Neural cell (in vitro differentiated cells): ENCODE data around the gene NPIPB6. TPM values are rescaled to one million over a fixed set of nuclear protein-coding genes. Genes with fewer than 3 reads are reported as not detected.

Source experiments
- H2AFZ ChIP-seq: fragments of 200-600, 300-800 bp; sonication (generic), shearing (Covaris generic); 2 replicates; pipeline ENCODE4 v1.6.0; 2014; ENCODE audit warnings: low read depth, mild to moderate bottlenecking, antibody characterized with exemption, low read length, moderate library complexity
- H3F3A ChIP-seq: fragments of 200-600 bp; shearing (Covaris generic); 2 replicates; pipeline ENCODE4 v1.6.1; 2016; ENCODE audit warnings: mild to moderate bottlenecking, moderate library complexity, mixed read lengths, antibody characterized with exemption, low read length; ENCODE audit not compliant: insufficient read depth, poor library complexity, severe bottlenecking
- H3K27ac ChIP-seq: fragments of 200-600, 300-800 bp; sonication (generic), shearing (Covaris generic); 2 replicates; pipeline ENCODE4 v1.5.1; 2014; ENCODE audit warnings: mild to moderate bottlenecking, low read length, moderate library complexity
- H3K27me3 ChIP-seq: fragments of 300-800, 200-600 bp; sonication (generic), shearing (Covaris generic); 2 replicates; pipeline ENCODE4 v1.6.0; 2014; ENCODE audit warnings: mild to moderate bottlenecking, low read depth, low read length, moderate library complexity; ENCODE audit not compliant: insufficient read depth
- H3K36me3 ChIP-seq: fragments of 300-800, 200-600 bp; sonication (generic), shearing (Covaris generic); 2 replicates; pipeline ENCODE4 v1.5.1; 2014; ENCODE audit warnings: mild to moderate bottlenecking, antibody characterized with exemption, low read length, moderate library complexity; ENCODE audit not compliant: insufficient read depth
- H3K4me2 ChIP-seq: fragments of 300-800, 200-600 bp; sonication (generic), shearing (Covaris generic); 2 replicates; pipeline ENCODE4 v1.6.0; 2014; ENCODE audit warnings: mild to moderate bottlenecking, low read length
- H3K4me3 ChIP-seq: fragments of 300-800, 200-600 bp; sonication (generic), shearing (Covaris generic); 2 replicates; pipeline ENCODE4 v1.5.1; 2014; ENCODE audit warnings: mild to moderate bottlenecking, low read length, moderate library complexity
- H3K79me2 ChIP-seq: fragments of 200-600 bp; shearing (Covaris generic); replicated peaks from 2 replicates; pipeline ENCODE4 v1.6.0; 2014; ENCODE audit warnings: mild to moderate bottlenecking, low read length, moderate library complexity; ENCODE audit not compliant: insufficient read depth
- H3K9ac ChIP-seq: fragments of 300-800, 200-600 bp; sonication (generic), shearing (Covaris generic); 2 replicates; pipeline ENCODE4 v1.6.1; 2016; ENCODE audit warnings: mild to moderate bottlenecking, low read length, mixed read lengths
- H3K9me2 ChIP-seq: fragments of 200-600 bp; shearing (Covaris generic); 2 replicates; pipeline ENCODE4 v1.6.1; 2016; ENCODE audit warnings: mild to moderate bottlenecking, low read length, mixed read lengths; ENCODE audit not compliant: insufficient read depth
- H3K9me3 ChIP-seq: fragments of 200-600, 300-800 bp; sonication (generic), shearing (Covaris generic); 2 replicates; pipeline ENCODE4 v1.6.1; 2016; ENCODE audit warnings: mild to moderate bottlenecking, mixed run types, low read length, moderate library complexity, mixed read lengths
- H4K20me1 ChIP-seq: fragments of 200-600 bp; shearing (Covaris generic); 2 replicates; pipeline ENCODE4 v1.6.1; 2016; ENCODE audit warnings: mild to moderate bottlenecking, mixed run types; ENCODE audit not compliant: insufficient read depth
- CTCF ChIP-seq: fragments of 450-650 bp; IDR thresholded peaks from 2 replicates; pipeline ENCODE4 v1.5.1; 2014; ENCODE audit warnings: antibody characterized with exemption, mild to moderate bottlenecking, moderate library complexity; ENCODE audit not compliant: poor library complexity, severe bottlenecking
- EP300 ChIP-seq: fragments of 450-650 bp; conservative IDR thresholded peaks from 2 replicates; pipeline ENCODE4 v1.6.1; 2014; ENCODE audit warnings: antibody characterized with exemption, mild to moderate bottlenecking, moderate library complexity; ENCODE audit not compliant: poor library complexity, severe bottlenecking
- EZH2 ChIP-seq: fragments of 200-600, 300-800 bp; shearing (Covaris generic), sonication (generic); IDR thresholded peaks from 2 replicates; pipeline ENCODE4 v1.6.1; 2014; ENCODE audit warnings: antibody characterized with exemption, low read length, borderline replicate concordance, mild to moderate bottlenecking; ENCODE audit not compliant: insufficient read depth, poor library complexity, severe bottlenecking
- MXI1 ChIP-seq: fragments of 450-650 bp; conservative IDR thresholded peaks from 2 replicates; pipeline ENCODE4 v1.6.1; 2014; ENCODE audit warnings: antibody characterized with exemption, mild to moderate bottlenecking; ENCODE audit not compliant: poor library complexity, severe bottlenecking
- POLR2AphosphoS5 ChIP-seq: IDR thresholded peaks from 2 replicates; pipeline ENCODE4 v1.6.1; 2012
- RAD21 ChIP-seq: fragments of 450-650 bp; conservative IDR thresholded peaks from 2 replicates; pipeline ENCODE4 v1.6.1; 2014; ENCODE audit warnings: antibody characterized with exemption, mild to moderate bottlenecking, moderate library complexity
- REST ChIP-seq: IDR thresholded peaks from 2 replicates; pipeline ENCODE4 v1.6.1; 2012; ENCODE audit warnings: borderline replicate concordance
- SMC3 ChIP-seq: fragments of 450-650 bp; conservative IDR thresholded peaks from 2 replicates; pipeline ENCODE4 v1.6.1; 2014; ENCODE audit warnings: antibody characterized with exemption, mild to moderate bottlenecking, moderate library complexity; ENCODE audit not compliant: poor library complexity
- TAF1 ChIP-seq: IDR thresholded peaks from 2 replicates; pipeline ENCODE4 v1.6.1; 2012; ENCODE audit warnings: low read depth
- polyA plus RNA-seq: library from polyadenylated mRNA; depleted of rRNA; stranded (reverse); fragments of >200 nt; gene quantifications from 2 replicates; pipeline ENCODE4 v1.2.3, GENCODE V29; 2014

The NPIPB6 gene
- polyA plus RNA-seq, 1 donor from 2014 or later: 0.88 TPM

GRCh38 chr16:28304214-28304613, 59.1 kb downstream of the NPIPB6 start:
- Histone ChIP-seq H3K36me3 (peaks cover 10% of the 10 kb centered on the region), H4K20me1 (peaks cover 53% of the 10 kb centered on the region), H3K79me2 (peaks cover 70% of the 10 kb centered on the region)

GRCh38 chr16:28303132-28303531, 60.2 kb downstream of the NPIPB6 start:
- H2AFZ ChIP-seq: no peak overlapping the region
- H3K4me2 ChIP-seq: no peak overlapping the region
- H4K20me1 ChIP-seq: peaks cover 62% of the 10 kb centered on the region
- peaks cover 10% of the 10 kb centered on the region for H3K36me3 ChIP-seq
- no peaks in the 10 kb centered on the region for H3K9me2 ChIP-seq
- no peaks in the 10 kb centered on the region for H3F3A ChIP-seq
- H3K4me3 ChIP-seq: no peak overlapping the region
- no peaks in the 10 kb centered on the region for H3K9me3 ChIP-seq
- H3K79me2 ChIP-seq: peaks cover 75% of the 10 kb centered on the region
- H3K27ac ChIP-seq: no peak overlapping the region
- H3K9ac ChIP-seq: no peak overlapping the region
- H3K27me3 ChIP-seq: no peaks in the 10 kb centered on the region
- TF ChIP-seq POLR2AphosphoS5: no peak
- no peak for TF ChIP-seq TAF1
- no peak for TF ChIP-seq RAD21
- no peak for TF ChIP-seq REST
- TF ChIP-seq MXI1: no peak
- TF ChIP-seq EP300: no peak
- TF ChIP-seq SMC3: no peak

More at GRCh38 chr16:28304214-28304613, 59.1 kb downstream of the NPIPB6 start:
- H3K9me3 ChIP-seq: no peaks in the 10 kb centered on the region
- no peak overlapping the region for H3K27ac ChIP-seq
- no peak overlapping the region for H3K9ac ChIP-seq
- no peak overlapping the region for H2AFZ ChIP-seq
- no peaks in the 10 kb centered on the region for H3K27me3 ChIP-seq
- no peak overlapping the region for H3K4me3 ChIP-seq
- TF ChIP-seq MXI1 (no peak), REST (no peak), RAD21 (no peak), SMC3 (no peak), TAF1 (no peak), CTCF (no peak), POLR2AphosphoS5 (no peak), EP300 (no peak), EZH2 (no peak)
- H3K4me2 ChIP-seq: no peak overlapping the region
- H3K9me2 ChIP-seq: no peaks in the 10 kb centered on the region
- H3F3A ChIP-seq: no peaks in the 10 kb centered on the region
